ENCODE measurements around the gene FBXO17.

GRCh38 chr19:38899447-38900201 lies 75.9 kb downstream of the FBXO17 start, which contains the start of the genes NFKBIB and SIRT2:
- TF ChIP-seq CTCF (IDR thresholded peaks at IDR 0.05) (peak in 1 of 6 experiments; percentile 35), POLR2AphosphoS5 (IDR thresholded peaks at IDR 0.05) (peak; percentile 72 to 92), POLR2A (IDR thresholded peaks at IDR 0.05) (peak in 3 of 4 donors; percentile 86 to 92 (median 88))

Measured in upper lobe of left lung (tissue), 4 donors.